Keratinocyte (primary cell): Measurements from ENCODE around the gene SLC7A5.

ENCODE experiments used
- EZH2 ChIP-seq: IDR thresholded peaks from one replicate; pipeline ENCODE4 v1.6.1; 2012; ENCODE audit warnings: inconsistent platforms, mild to moderate bottlenecking, low read length, moderate library complexity
- TF ChIP-seq, protein P1 (sequence below), 3 experiments: IDR thresholded peaks in 1 of 3; conservative IDR thresholded peaks in 1 of 3; optimal IDR thresholded peaks in 1 of 3; 2 replicates in 2 of 3; 3 replicates in 1 of 3; pipeline versions ENCODE3 to v1.5.1; 2011; ENCODE audit warnings: low read length in 3 of 3, mild to moderate bottlenecking in 3 of 3, moderate library complexity in 2 of 3, control low read depth in 1 of 3, inconsistent platforms in 1 of 3; ENCODE audit not compliant: insufficient read depth in 2 of 3; ENCODE audit errors: extremely low read depth in 1 of 3

- TF ChIP-seq EZH2, result no peak
- TF ChIP-seq, protein P1, sequence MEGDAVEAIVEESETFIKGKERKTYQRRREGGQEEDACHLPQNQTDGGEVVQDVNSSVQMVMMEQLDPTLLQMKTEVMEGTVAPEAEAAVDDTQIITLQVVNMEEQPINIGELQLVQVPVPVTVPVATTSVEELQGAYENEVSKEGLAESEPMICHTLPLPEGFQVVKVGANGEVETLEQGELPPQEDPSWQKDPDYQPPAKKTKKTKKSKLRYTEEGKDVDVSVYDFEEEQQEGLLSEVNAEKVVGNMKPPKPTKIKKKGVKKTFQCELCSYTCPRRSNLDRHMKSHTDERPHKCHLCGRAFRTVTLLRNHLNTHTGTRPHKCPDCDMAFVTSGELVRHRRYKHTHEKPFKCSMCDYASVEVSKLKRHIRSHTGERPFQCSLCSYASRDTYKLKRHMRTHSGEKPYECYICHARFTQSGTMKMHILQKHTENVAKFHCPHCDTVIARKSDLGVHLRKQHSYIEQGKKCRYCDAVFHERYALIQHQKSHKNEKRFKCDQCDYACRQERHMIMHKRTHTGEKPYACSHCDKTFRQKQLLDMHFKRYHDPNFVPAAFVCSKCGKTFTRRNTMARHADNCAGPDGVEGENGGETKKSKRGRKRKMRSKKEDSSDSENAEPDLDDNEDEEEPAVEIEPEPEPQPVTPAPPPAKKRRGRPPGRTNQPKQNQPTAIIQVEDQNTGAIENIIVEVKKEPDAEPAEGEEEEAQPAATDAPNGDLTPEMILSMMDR (optimal IDR thresholded peaks at IDR 0.05 in 1 of 3, IDR thresholded peaks at IDR 0.05 in 1 of 3, conservative IDR thresholded peaks at IDR 0.05 in 1 of 3; ENCODE audit: extremely low read depth in 1 of 3, insufficient read depth in 2 of 3, low read length in 3 of 3), result no peak
These were observed 12.3 kb upstream of the SLC7A5 start for GRCh38 chr16:87881324-87882200.
